ENCODE results near the gene NOP9.
"Not testable (repeated sequence)": the region's sequence is repeated elsewhere in the genome, so short reads cannot be mapped to it uniquely, and the experiment has no call there.

The NOP9 gene

DNA sequence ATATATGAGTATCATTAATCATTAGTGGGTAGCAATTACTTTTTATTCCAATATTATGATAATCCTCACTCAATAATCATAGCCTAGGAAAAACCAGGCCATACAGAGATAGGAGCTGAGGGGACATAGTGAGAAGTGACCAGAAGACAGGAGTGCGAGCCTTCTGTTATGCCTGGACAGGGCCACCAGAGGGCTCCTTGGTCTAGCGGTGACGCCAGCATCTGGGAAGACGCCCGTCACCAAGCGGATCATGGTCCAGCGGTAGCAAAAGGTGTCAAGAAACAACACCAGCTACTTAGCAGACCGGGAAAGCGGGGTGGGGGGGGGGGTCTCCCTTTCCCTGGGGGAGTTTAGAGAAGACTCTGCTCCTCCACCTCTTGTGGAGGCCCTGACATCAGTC, 28.3 kb downstream of the NOP9 start:
- not testable (repeated sequence) for H3K36me3 Mint-ChIP-seq (ENCODE audit: low read depth); H3K27ac Mint-ChIP-seq; H3K4me3 Mint-ChIP-seq; H3K9me3 Mint-ChIP-seq
- peaks cover 49% of the 10 kb centered on the region for H3K27me3 Mint-ChIP-seq (ENCODE audit: low read depth, poor library complexity)
- TF ChIP-seq, protein P1, sequence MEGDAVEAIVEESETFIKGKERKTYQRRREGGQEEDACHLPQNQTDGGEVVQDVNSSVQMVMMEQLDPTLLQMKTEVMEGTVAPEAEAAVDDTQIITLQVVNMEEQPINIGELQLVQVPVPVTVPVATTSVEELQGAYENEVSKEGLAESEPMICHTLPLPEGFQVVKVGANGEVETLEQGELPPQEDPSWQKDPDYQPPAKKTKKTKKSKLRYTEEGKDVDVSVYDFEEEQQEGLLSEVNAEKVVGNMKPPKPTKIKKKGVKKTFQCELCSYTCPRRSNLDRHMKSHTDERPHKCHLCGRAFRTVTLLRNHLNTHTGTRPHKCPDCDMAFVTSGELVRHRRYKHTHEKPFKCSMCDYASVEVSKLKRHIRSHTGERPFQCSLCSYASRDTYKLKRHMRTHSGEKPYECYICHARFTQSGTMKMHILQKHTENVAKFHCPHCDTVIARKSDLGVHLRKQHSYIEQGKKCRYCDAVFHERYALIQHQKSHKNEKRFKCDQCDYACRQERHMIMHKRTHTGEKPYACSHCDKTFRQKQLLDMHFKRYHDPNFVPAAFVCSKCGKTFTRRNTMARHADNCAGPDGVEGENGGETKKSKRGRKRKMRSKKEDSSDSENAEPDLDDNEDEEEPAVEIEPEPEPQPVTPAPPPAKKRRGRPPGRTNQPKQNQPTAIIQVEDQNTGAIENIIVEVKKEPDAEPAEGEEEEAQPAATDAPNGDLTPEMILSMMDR (IDR thresholded peaks at IDR 0.05), result peak; percentile 59
- peak; percentile 55 for DNase-seq
- H3K4me1 Mint-ChIP-seq, result peaks cover 54% of the 10 kb centered on the region

DNA sequence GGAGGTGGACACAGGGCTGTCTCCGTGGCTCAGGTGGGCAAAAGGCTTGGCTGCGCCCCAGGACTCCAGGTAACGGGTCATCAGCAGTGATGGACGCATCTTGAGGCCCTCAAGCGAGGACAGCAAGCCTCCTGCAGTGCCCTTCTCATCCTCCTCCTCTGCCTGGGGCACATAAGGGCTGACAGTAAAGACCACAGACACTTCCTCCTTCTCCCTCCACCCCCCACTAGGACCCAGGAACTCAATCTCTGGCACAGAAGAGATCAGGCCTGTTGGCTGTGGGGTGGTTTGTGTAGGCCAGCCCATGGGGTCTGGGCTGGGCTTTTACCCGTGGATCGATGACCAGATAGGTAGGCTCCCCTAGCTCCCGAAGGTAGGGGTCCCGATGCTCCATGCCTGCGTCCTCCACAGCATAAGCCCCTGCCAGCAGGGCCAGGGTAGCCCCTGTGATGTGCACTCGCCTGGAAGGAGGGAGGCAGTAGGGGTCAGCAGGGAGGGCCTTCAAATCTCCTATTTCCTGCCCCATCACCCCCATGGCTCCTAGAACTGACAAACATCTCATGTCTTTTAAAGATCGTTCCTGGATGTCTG, 29.5 kb downstream of the NOP9 start:
- Mint-ChIP-seq H3K9me3 (peaks cover 8% of the 10 kb centered on the region), H3K27me3 (ENCODE audit: low read depth, poor library complexity) (peaks cover 59% of the 10 kb centered on the region), H3K4me1 (peaks cover 48% of the 10 kb centered on the region), H3K27ac (no peak overlapping the region), H3K36me3 (ENCODE audit: low read depth) (no peaks in the 10 kb centered on the region), H3K4me3 (no peak overlapping the region)
- no peak for DNase-seq
- TF ChIP-seq, protein P1 (IDR thresholded peaks at IDR 0.05), result no peak

DNA sequence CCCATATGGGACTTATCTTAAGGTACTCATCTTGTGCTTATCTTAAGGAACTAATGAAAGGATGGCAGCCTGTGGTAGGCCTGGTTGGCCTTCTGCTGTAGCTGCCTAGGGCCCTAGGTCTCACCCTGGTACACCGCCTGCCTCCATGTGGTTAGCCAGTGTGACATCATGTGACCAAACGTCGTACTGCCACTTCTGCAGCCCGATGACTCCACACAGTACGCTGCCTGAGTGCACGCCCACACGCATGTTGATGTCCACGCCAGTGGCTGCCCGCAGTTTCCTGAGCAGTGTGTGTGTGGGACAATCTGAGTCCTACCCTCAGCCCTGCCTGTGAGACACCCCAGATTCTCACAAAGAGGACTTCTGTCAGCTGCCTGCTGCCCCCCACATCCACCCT, 30.1 kb downstream of the NOP9 start:
- TF ChIP-seq, protein P1 (IDR thresholded peaks at IDR 0.05), result no peak
- Mint-ChIP-seq H3K9me3 (peaks cover 8% of the 10 kb centered on the region), H3K36me3 (ENCODE audit: low read depth) (no peaks in the 10 kb centered on the region), H3K4me3 (no peak overlapping the region), H3K4me1 (peaks cover 43% of the 10 kb centered on the region), H3K27me3 (ENCODE audit: low read depth, poor library complexity) (peaks cover 63% of the 10 kb centered on the region), H3K27ac (no peak overlapping the region)
- DNase-seq, result no peak

DNA sequence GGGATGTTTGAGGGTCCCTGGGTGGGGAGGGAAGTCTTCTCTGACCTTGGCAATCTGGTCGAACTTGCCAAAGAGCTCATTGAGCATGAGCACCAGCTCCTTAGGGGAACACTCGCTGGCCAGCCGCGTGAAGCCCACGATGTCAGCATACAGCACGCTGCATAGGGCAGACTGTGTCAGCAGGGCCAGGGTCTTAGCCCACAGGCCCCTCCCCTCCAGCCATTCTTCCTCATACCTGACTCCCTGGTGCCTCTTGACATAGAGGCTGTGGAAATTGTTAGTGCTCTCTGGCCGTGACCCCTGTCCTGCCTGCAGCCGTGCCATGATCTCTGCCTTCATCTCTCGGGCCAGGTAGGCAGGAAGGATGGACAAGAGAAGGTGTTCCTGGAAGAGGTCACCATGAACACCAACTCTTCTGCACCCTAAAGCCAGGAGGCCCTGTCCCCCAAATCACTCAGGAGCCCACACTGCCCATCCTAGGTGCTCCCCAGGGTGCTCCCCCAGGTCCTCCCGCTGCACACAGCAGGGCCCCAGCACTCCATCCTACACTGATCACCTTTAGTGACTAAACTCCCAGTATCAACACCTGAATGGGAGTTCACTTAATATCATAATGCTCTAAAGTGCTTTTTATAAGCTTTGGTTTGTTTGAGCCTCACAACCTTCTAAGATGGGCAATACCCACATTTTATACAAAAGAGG, 31.5 kb downstream of the NOP9 start:
- Mint-ChIP-seq H3K36me3 (ENCODE audit: low read depth) (no peaks in the 10 kb centered on the region), H3K4me1 (peaks cover 47% of the 10 kb centered on the region), H3K27me3 (ENCODE audit: low read depth, poor library complexity) (peaks cover 75% of the 10 kb centered on the region), H3K4me3 (no peak overlapping the region), H3K27ac (no peak overlapping the region), H3K9me3 (peaks cover 8% of the 10 kb centered on the region)
- TF ChIP-seq, protein P1 (IDR thresholded peaks at IDR 0.05), result no peak
- no peak for DNase-seq

DNA sequence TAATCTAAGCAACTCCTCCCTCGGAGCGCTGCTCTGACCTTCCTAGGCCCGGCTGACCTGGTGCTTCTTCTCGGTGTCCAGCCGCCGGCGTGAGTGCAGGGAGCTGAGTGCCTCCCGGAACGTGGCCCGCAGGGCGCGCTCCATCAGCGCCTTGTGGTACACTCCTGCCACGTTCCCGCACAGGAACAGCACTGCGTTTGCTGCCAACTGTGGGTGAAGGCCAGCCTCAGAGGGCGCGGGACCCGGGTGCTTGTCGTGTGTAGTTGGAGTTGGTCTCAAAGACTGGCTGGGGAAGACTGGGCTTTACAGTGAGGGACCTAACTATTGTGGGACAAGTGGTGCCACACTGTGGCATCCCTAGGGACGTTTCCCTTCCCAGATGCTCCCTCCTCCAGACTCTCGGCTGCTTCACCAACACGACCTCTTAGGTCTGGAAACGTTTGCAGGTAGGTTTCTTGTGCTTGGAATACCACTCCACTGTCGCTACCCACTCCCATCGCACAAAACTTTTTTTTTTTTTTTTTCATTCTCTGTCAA, 32.1 kb downstream of the NOP9 start:
- H3K27ac Mint-ChIP-seq, result no peak overlapping the region
- TF ChIP-seq, protein P1 (IDR thresholded peaks at IDR 0.05), result no peak
- DNase-seq, result no peak
- H3K9me3 Mint-ChIP-seq, result peaks cover 8% of the 10 kb centered on the region
- peak overlapping the region; percentile 78 for H3K4me3 Mint-ChIP-seq
- H3K27me3 Mint-ChIP-seq (ENCODE audit: low read depth, poor library complexity), result peaks cover 81% of the 10 kb centered on the region
- peaks cover 49% of the 10 kb centered on the region for H3K4me1 Mint-ChIP-seq
- H3K36me3 Mint-ChIP-seq (ENCODE audit: low read depth), result no peaks in the 10 kb centered on the region

Measured in nephron progenitor cell (in vitro differentiated cells).